Measurements from ENCODE around the gene TADA2B.

The TADA2B gene

DNA sequence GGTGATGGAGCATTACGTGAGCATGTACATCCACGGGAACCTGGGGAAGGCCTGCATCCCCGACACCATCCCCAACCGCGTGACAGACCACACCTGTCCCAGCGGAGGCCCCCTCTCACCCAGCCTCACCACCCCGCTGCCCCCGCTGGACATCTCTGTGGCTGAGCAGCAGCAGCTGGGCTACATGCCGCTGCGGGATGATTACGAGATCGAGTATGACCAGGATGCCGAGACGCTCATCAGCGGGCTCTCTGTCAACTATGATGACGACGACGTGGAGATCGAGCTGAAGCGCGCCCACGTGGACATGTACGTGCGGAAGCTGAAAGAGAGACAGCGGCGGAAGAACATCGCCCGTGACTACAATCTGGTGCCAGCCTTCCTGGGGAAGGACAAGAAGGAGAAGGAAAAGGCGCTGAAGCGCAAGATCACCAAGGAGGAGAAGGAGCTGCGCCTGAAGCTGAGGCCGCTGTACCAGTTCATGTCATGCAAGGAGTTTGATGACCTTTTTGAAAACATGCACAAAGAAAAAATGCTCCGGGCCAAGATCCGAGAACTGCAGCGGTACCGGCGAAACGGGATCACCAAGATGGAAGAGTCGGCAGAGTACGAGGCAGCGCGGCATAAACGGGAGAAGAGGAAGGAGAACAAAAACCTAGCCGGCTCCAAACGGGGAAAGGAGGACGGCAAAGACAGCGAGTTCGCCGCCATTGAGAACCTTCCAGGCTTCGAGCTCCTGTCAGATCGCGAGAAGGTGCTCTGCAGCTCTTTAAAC, 11.1 kb downstream of the TADA2B start:
- no peak for ATAC-seq
- Mint-ChIP-seq H3K4me1 (peaks cover 15% of the 10 kb centered on the region), H3K9me3 (no peaks in the 10 kb centered on the region), H3K36me3 (peaks cover 19% of the 10 kb centered on the region), H3K27ac (no peak overlapping the region), H3K4me3 (no peak overlapping the region), H3K27me3 (no peaks in the 10 kb centered on the region)

- no peak overlapping the region for H3K27ac Mint-ChIP-seq
- no peak for ATAC-seq
- no peaks in the 10 kb centered on the region for H3K9me3 Mint-ChIP-seq
- peaks cover 19% of the 10 kb centered on the region for H3K36me3 Mint-ChIP-seq
- H3K4me1 Mint-ChIP-seq: peaks cover 8% of the 10 kb centered on the region
- H3K27me3 Mint-ChIP-seq: no peaks in the 10 kb centered on the region
- H3K4me3 Mint-ChIP-seq: no peak overlapping the region
Observed at GRCh38 chr4:7055111-7055989, 12.2 kb downstream of the TADA2B start.

DNA sequence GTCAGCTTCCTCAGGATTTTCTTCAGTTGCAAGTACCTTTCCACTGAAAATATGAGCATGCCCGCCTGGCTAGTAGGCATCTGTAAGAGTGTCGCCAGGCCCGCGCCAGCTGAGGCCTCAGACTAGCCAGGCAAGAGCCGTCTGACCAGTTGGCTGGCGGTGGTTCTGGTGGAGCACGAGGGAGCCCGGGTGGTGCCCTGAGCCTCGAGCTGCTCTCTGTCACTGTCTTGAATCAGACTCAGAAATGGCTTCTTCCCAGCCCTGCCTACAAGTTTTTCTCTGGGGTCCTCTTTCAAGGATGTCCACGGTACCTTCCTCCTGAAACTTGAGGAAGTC, 12.8 kb downstream of the TADA2B start:
- Mint-ChIP-seq H3K4me1 (peaks cover 8% of the 10 kb centered on the region), H3K36me3 (peaks cover 21% of the 10 kb centered on the region), H3K27ac (no peak overlapping the region), H3K4me3 (no peak overlapping the region), H3K27me3 (no peaks in the 10 kb centered on the region), H3K9me3 (no peaks in the 10 kb centered on the region)
- no peak for ATAC-seq

DNA sequence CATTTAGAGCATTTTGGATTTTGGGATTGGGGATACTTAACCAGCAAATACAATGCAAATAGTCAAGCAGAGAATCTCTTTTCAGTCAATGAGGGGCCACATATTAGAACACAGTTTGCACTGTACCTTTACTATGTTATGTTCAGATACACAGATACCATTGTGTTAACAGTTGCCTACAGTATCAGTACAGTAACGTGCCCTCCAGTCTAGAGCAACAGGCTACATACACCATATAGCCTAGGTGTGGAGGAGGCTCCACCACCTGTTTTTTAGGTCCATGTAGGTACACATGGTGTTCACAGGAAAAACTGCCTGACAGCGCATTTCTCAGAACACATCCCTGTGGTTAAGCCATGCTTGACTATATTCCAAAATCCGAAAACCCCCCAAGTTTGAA, 15.6 kb downstream of the TADA2B start:
- Mint-ChIP-seq H3K36me3 (peaks cover 38% of the 10 kb centered on the region), H3K27me3 (no peaks in the 10 kb centered on the region), H3K27ac (peak overlapping the region; percentile 80), H3K9me3 (no peaks in the 10 kb centered on the region), H3K4me1 (peaks cover 12% of the 10 kb centered on the region), H3K4me3 (no peak overlapping the region)
- no peak for ATAC-seq

DNA sequence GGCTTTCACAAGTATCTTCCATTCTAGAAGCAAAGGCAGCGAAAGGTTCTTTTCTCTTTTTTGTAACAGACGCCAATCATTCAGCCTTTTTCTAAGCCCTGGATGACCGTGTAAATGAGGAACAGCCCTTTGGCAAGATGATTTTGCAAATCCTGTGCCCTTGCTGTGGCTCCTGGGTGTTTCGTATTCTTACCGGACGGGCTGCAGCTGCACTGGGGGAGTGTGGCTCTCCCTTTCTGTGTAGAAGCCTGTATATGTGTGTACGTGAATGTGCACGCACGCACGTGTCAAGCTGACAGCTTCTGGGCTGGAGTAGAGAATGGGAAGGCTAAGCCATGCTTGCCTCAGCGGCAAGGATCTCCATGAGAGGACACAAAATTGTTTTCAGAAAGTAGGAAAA, 16.5 kb downstream of the TADA2B start:
- no peak overlapping the region for H3K27ac Mint-ChIP-seq
- ATAC-seq: no peak
- H3K4me3 Mint-ChIP-seq: no peak overlapping the region
- no peaks in the 10 kb centered on the region for H3K9me3 Mint-ChIP-seq
- peaks cover 17% of the 10 kb centered on the region for H3K4me1 Mint-ChIP-seq
- H3K27me3 Mint-ChIP-seq: no peaks in the 10 kb centered on the region
- peaks cover 33% of the 10 kb centered on the region for H3K36me3 Mint-ChIP-seq

- Mint-ChIP-seq H3K27ac (no peak overlapping the region), H3K9me3 (no peaks in the 10 kb centered on the region)
Observed at GRCh38 chr4:7060346-7061150, 17.4 kb downstream of the TADA2B start.

GRCh38 chr4:7061815-7062214, 18.6 kb downstream of the TADA2B start:
- Mint-ChIP-seq H3K9me3 (no peaks in the 10 kb centered on the region), H3K36me3 (peaks cover 25% of the 10 kb centered on the region), H3K27ac (no peak overlapping the region)

More at GRCh38 chr4:7060346-7061150, 17.4 kb downstream of the TADA2B start:
- Mint-ChIP-seq H3K4me3 (no peak overlapping the region), H3K36me3 (peaks cover 25% of the 10 kb centered on the region), H3K27me3 (no peaks in the 10 kb centered on the region), H3K4me1 (peaks cover 26% of the 10 kb centered on the region)
- ATAC-seq: no peak

GRCh38 chr4:7062816-7063215, 19.6 kb downstream of the TADA2B start:
- H3K4me1 Mint-ChIP-seq: peaks cover 36% of the 10 kb centered on the region
- no peaks in the 10 kb centered on the region for H3K9me3 Mint-ChIP-seq
- peaks cover 25% of the 10 kb centered on the region for H3K36me3 Mint-ChIP-seq
- H3K27ac Mint-ChIP-seq: peak overlapping the region; percentile 51
- no peak for ATAC-seq
- H3K4me3 Mint-ChIP-seq: no peak overlapping the region
- no peaks in the 10 kb centered on the region for H3K27me3 Mint-ChIP-seq

More at GRCh38 chr4:7061815-7062214, 18.6 kb downstream of the TADA2B start:
- Mint-ChIP-seq H3K27me3 (no peaks in the 10 kb centered on the region), H3K4me3 (no peak overlapping the region), H3K4me1 (peaks cover 31% of the 10 kb centered on the region)
- no peak for ATAC-seq

- no peaks in the 10 kb centered on the region for H3K9me3 Mint-ChIP-seq
- H3K27ac Mint-ChIP-seq: peak overlapping the region; percentile 51
- H3K4me3 Mint-ChIP-seq: no peak overlapping the region
- H3K4me1 Mint-ChIP-seq: peaks cover 33% of the 10 kb centered on the region
- peaks cover 25% of the 10 kb centered on the region for H3K36me3 Mint-ChIP-seq
- ATAC-seq: no peak
- no peaks in the 10 kb centered on the region for H3K27me3 Mint-ChIP-seq
Observed at GRCh38 chr4:7063362-7063761, 20.2 kb downstream of the TADA2B start.

- Mint-ChIP-seq H3K27ac (peak overlapping the region; percentile 23), H3K4me3 (no peak overlapping the region), H3K9me3 (no peaks in the 10 kb centered on the region), H3K27me3 (peaks cover 6% of the 10 kb centered on the region), H3K4me1 (peaks cover 43% of the 10 kb centered on the region), H3K36me3 (peaks cover 22% of the 10 kb centered on the region)
- no peak for ATAC-seq
Observed at GRCh38 chr4:7066006-7066405, 22.8 kb downstream of the TADA2B start.

- Mint-ChIP-seq H3K4me1 (peaks cover 44% of the 10 kb centered on the region), H3K27me3 (peaks cover 8% of the 10 kb centered on the region), H3K27ac (peak overlapping the region; percentile 92), H3K4me3 (peak overlapping the region; percentile 97), H3K36me3 (peaks cover 17% of the 10 kb centered on the region), H3K9me3 (no peaks in the 10 kb centered on the region)
- no peak for ATAC-seq
Observed at GRCh38 chr4:7066493-7066892, 23.3 kb downstream of the TADA2B start.

DNA sequence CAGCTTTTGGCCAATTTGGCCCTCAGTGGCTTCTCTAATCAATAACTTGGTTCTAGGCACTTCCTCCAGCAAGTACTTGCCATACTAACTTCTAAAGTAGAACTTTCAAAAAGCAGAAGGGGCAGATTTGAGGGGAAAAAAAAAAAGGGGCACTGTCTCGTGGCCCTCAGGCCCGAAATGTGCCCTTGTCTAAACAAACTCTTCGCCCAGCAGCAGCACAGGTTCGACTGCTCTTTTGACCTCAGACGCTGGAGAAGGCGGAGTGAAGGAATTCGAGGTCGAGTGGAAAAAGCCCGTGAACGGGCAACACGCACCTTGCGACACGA, 23.9 kb downstream of the TADA2B start:
- peaks cover 11% of the 10 kb centered on the region for H3K36me3 Mint-ChIP-seq
- peaks cover 44% of the 10 kb centered on the region for H3K4me1 Mint-ChIP-seq
- peak overlapping the region; percentile 92 for H3K27ac Mint-ChIP-seq

DNA sequence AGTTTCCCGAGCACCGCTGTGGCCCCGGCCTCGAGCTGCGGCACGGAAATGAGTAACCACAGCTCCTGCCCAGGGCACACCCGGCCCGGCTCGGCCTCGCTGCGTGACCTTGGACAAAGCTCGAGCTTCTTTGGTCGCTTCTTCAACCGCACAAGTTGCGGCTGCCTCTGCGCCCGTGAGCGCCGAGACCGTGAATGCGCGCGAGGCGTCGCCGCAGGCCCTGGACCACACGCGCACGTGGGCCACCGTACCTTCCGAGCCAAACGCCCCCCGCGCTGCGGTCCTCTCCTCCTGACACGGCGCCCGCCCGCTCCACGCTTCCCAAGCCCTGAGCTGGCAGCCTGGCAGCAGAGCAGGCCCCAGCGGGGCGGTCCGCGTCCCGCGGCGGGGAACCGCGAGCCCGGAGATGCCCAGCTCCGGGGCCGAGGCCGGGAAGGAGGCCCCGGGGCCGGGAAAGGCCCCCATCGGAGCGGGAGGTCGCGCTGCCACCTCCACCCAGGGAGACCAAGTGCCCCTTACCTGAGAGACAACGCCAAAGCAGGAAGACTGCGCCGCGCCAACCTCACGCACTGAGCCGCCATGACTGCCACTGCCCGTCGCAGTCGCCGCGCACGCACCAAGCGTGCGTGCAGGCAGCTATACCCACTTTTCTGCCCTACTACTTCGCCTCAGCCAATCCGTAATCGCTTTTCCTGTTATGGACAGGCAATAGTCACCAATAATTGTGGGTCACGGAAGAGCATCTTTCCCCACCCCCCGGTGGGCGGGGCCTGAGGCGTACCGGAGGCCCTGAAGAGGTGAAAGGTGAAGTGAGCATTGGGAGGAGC, 24.5 kb downstream of the TADA2B start, which contains the start of gene GRPEL1:
TSS of gene GRPEL1 (minus strand) at position 613 of the 827 bp plus-strand sequence. CDS start at position 581, 32 bp downstream.
- peaks cover 8% of the 10 kb centered on the region for H3K27me3 Mint-ChIP-seq
- ATAC-seq: peak; percentile 96
- H3K4me3 Mint-ChIP-seq: peak within 1 kb of the TSS; percentile 97

More for the DNA sequence above, 23.9 kb downstream of the TADA2B start:
- Mint-ChIP-seq H3K9me3 (no peaks in the 10 kb centered on the region), H3K4me3 (peak overlapping the region; percentile 97), H3K27me3 (peaks cover 8% of the 10 kb centered on the region)
- ATAC-seq: no peak

DNA sequence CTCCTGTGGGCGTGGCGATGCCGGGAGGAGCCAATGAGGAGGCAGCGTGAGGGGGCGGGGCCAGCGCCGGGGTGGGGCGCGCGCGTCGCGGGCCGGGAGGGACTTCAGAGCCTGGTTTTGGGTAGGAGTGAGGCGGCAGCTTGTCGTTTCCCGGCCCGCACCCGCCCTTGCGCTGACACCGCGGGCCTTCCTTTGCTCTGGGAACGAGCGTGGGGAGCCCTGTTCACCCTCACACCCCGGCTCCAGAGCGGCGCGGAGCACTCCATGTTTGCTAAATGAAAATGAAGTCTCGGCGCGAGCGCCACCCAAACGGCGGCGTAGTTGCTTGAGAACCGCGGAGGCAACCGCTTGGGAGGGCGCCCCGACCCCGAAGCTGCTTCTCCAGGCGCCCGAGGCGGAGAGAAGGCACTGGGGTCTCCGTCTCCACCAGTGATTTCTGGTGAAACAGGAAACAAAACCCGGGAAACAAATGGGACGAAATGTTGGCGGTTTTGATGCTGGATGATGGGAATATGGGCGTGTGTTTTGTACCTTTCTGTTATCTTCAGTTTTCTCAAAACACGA, 25.2 kb downstream of the TADA2B start:
- Mint-ChIP-seq H3K27me3 (peaks cover 8% of the 10 kb centered on the region), H3K9me3 (no peaks in the 10 kb centered on the region), H3K4me3 (peak overlapping the region; percentile 97), H3K4me1 (peaks cover 44% of the 10 kb centered on the region), H3K36me3 (peaks cover 8% of the 10 kb centered on the region), H3K27ac (peak overlapping the region; percentile 92)
- ATAC-seq: no peak

More for the DNA sequence above, 24.5 kb downstream of the TADA2B start, which contains the start of gene GRPEL1:
- Mint-ChIP-seq H3K4me1 (peaks cover 44% of the 10 kb centered on the region), H3K36me3 (peaks cover 9% of the 10 kb centered on the region), H3K27ac (peak within 1 kb of the TSS; percentile 92), H3K9me3 (no peaks in the 10 kb centered on the region)
